Measurements from ENCODE around the gene ADAMTS10. TPM values are rescaled to one million over a fixed set of nuclear protein-coding genes. Genes with fewer than 3 reads are reported as not detected.

The ADAMTS10 gene
- total RNA-seq, 1 experiment from 2014 or later: not detected

- peak; percentile 71 for TF ChIP-seq CTCF (conservative IDR thresholded peaks at IDR 0.05; ENCODE audit: low read depth, low read length)
- TF ChIP-seq EZH2 (IDR thresholded peaks at IDR 0.05; ENCODE audit: low read length, unreplicated experiment): no peak
- ChIA-PET POLR2A (ENCODE audit: unreplicated experiment) (no interaction called here), CTCF (interaction anchor here (0.6 to 1.0 kb wide), 7 partner anchors 12 to 919 kb away, joined by 4 to 11 read pairs (median 5); no protein-coding TSS in a partner anchor)
- DNase-seq (peak; percentile 70), ATAC-seq (peak; percentile 40; the same call in 1 of the 2 replicates)
- intact Hi-C loops (cut with micrococcal nuclease): loop anchor here (2.0 kb wide), 1 partner anchor 59 kb away; no protein-coding TSS in a partner anchor
- H3K27me3 ChIP-seq (ENCODE audit: low read length): 0 out of 2 replicates have a peak, but pooled peaks cover 7% of the 10 kb centered on the region
- no peaks in the 10 kb centered on the region for H3K36me3 ChIP-seq (ENCODE audit: low read depth, low read length)
- no peaks in the 10 kb centered on the region for H3F3A ChIP-seq (ENCODE audit: low read length, unreplicated experiment)
- H3K4me3 ChIP-seq (ENCODE audit: low read length): no peak overlapping the region
- H4K20me1 ChIP-seq (ENCODE audit: low read length): no peaks in the 10 kb centered on the region
- no peak overlapping the region for H3K27ac ChIP-seq (ENCODE audit: low read length)
- no peaks in the 10 kb centered on the region; the same call in 1 of the 2 replicates for H3K9me3 ChIP-seq (ENCODE audit: low read length)
- no peaks in the 10 kb centered on the region for H3K79me2 ChIP-seq (ENCODE audit: low read length)
- no peaks in the 10 kb centered on the region for H3K9me2 ChIP-seq (replicated peaks; ENCODE audit: low read length)
- no peak overlapping the region for H2AFZ ChIP-seq (ENCODE audit: low read length)
- no TSS peak for BruUV-seq (replicated peaks)
- H3K4me1 ChIP-seq (ENCODE audit: insufficient read depth, low read length): peaks cover 8% of the 10 kb centered on the region
- H3K9ac ChIP-seq (ENCODE audit: low read length): no peak overlapping the region
- no peak overlapping the region for H3K4me2 ChIP-seq (ENCODE audit: low read length)
Observed at GRCh38 chr19:8641908-8642547, 31.5 kb upstream of the ADAMTS10 start.

GRCh38 chr19:8641221-8641907 is 30.8 kb upstream of the ADAMTS10 start:
- ATAC-seq (no peak), DNase-seq (no peak)
- no peaks in the 10 kb centered on the region for H3K9me2 ChIP-seq (replicated peaks; ENCODE audit: low read length)
- no peak overlapping the region for H3K4me2 ChIP-seq (ENCODE audit: low read length)
- peaks cover 8% of the 10 kb centered on the region for H3K4me1 ChIP-seq (ENCODE audit: insufficient read depth, low read length)
- H3K9me3 ChIP-seq (ENCODE audit: low read length): no peaks in the 10 kb centered on the region; the same call in 1 of the 2 replicates
- no peak for TF ChIP-seq EZH2 (IDR thresholded peaks at IDR 0.05; ENCODE audit: low read length, unreplicated experiment)
- no peak for TF ChIP-seq CTCF (conservative IDR thresholded peaks at IDR 0.05; ENCODE audit: low read depth, low read length)
- no peak for TF ChIP-seq EZH2phosphoT487 (IDR thresholded peaks at IDR 0.05; ENCODE audit: borderline replicate concordance, low read length)
- no peaks in the 10 kb centered on the region for H3K79me2 ChIP-seq (ENCODE audit: low read length)
- no peaks in the 10 kb centered on the region for H3K36me3 ChIP-seq (ENCODE audit: low read depth, low read length)
- no peak overlapping the region for H3K9ac ChIP-seq (ENCODE audit: low read length)
- BruUV-seq (replicated peaks): no TSS peak
- H4K20me1 ChIP-seq (ENCODE audit: low read length): no peaks in the 10 kb centered on the region
- CTCF ChIA-PET: interaction anchor here (0.6 to 1.0 kb wide), 4 partner anchors 26 to 522 kb away, joined by 3 to 10 read pairs (median 4); no protein-coding TSS in a partner anchor
- 0 out of 2 replicates have a peak, but pooled peaks cover 3% of the 10 kb centered on the region for H3K27me3 ChIP-seq (ENCODE audit: low read length)
- H3F3A ChIP-seq (ENCODE audit: low read length, unreplicated experiment): no peaks in the 10 kb centered on the region
- no peak overlapping the region for H3K4me3 ChIP-seq (ENCODE audit: low read length)
- POLR2A ChIA-PET (ENCODE audit: unreplicated experiment): no interaction called here
- intact Hi-C loops (cut with micrococcal nuclease): no loop called here
- no peak overlapping the region for H3K27ac ChIP-seq (ENCODE audit: low read length)
- no peak overlapping the region for H2AFZ ChIP-seq (ENCODE audit: low read length)
